NCI-H524 treated with DMSO at 0.1 percent for 48 hours (cell line): Measurements from ENCODE around the gene FOXP1.

ENCODE experiments used
- DNase-seq: peaks from one replicate; lab custom pipeline; 2025; lab: John Stamatoyannopoulos, UW

FOXP1 gene

GRCh38 chr3:71210257-71211007 lies 373.1 kb downstream of the FOXP1 start:
- DNase-seq: no peak

- DNase-seq: no peak
Observed at GRCh38 chr3:71208211-71209095, 375.1 kb downstream of the FOXP1 start.

- no peak for DNase-seq
Observed at GRCh38 chr3:71207632-71208031, 375.9 kb downstream of the FOXP1 start.

DNA sequence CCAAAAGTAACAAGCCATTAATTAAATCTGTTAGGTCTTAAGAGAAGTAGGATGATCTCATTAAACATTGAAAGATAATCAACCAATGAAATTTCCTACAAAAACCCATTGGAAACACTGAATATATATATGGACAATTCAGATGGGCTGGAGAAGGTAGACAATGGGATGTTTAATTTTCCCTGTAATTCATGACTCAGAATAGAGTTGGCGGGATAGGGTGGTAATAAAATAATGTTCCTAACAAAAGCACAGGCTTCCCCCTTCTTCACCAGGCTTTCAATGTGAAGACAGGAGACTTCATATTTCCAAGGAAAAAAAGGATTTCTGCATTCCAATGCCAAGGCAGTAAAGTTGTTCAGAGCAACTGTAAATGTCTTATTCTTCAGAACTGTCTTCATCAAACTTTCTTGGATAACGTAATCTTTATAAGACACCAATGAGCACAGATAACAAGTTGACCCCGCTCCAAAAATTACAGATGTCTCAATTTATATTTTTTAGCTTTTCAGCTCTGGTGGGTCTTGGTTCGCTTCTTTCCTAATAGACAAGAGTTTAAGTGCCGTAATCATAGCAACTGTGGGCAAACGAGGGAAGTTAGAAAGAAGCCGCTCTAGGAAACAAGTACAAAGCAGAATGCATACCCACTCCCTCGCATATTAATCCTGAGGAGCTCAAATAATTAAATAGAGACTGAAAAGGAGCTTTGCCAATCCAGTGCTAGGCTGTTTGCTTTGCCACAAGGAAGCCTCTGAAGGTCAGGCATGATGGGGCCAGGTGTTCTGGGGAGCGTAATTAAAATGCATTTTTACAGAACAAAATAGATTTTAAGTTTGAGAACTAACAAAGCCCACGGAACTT lies 377.0 kb downstream of the FOXP1 start:
- DNase-seq: no peak

DNA sequence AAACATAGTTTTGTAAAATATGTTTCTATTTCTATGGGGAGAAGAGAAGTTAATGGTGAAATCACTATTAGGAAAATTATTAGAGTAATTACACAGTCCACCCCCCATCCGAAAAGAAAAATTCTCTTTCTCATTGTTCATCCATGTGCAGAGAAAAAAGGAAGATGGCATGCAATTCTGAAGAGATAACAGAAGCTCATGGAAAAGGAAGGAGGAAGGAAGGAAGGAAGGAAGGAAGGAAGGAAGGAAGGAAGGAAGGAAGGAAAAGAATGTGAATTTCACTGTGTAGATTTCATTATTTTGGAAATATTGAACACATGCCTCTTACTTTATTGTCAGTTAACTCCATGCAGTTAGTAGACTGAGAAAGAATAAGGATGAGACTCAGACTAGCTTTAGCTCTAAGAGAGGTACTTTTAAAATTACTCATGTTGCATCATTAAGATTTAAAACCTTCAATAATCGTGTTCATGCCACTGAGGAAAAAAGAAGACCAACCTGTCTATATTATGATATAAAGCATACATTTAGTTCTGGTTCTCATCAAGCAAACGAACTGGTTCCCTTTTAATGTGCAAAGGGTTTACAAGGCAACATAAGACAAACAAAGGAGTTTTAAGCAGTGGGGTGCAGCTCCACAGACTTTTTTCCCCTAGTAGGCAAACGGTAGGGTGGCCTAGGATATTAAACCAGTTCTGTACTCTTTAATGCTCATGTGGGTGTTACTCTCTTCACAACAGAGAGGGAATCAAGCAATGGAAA lies 379.6 kb downstream of the FOXP1 start:
- DNase-seq: no peak

GRCh38 chr3:71202848-71203533 lies 380.5 kb downstream of the FOXP1 start:
- no peak for DNase-seq

- no peak for DNase-seq
Observed at GRCh38 chr3:71201939-71202338, 381.6 kb downstream of the FOXP1 start.

- DNase-seq: no peak
Observed at GRCh38 chr3:71197841-71198565, 385.5 kb downstream of the FOXP1 start.

DNA sequence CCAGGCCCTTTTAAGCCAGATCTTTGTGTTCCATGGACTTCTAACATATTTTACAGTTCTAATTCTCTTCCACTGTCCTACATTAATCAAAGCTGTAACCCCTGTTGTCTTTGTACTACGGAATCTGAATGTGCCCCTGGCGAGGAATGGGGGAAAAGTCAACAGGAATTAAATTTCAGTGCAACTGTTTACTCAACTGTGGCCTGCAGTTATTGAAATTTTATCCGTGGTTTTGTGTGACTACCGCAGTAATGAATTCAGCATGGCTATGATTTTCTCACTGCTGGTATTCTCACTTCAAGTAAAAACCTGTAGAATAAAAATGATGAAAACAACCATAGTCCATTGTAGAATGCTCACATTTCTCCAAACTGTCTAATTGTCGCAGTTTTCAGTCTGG lies 388.0 kb downstream of the FOXP1 start:
- no peak for DNase-seq

DNA sequence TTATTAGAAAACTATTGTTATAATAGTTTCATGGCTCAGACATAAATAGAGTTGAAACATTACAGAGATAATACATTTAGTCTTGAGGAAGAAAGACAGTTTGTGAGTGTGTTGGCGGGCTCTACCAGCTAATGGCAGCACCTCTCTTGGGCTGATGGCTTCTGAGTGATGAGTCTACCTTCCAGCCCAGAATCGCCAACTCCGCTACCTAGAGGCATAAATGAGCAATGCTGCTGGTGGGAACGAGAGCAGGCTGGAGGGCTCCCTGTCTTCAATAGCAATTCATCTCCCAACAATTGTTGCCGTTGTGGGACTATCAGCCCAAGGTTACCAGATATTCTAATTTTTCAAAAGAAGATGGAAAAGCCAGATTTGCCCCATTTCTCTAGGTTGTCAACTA lies 388.7 kb downstream of the FOXP1 start:
- DNase-seq: no peak

DNA sequence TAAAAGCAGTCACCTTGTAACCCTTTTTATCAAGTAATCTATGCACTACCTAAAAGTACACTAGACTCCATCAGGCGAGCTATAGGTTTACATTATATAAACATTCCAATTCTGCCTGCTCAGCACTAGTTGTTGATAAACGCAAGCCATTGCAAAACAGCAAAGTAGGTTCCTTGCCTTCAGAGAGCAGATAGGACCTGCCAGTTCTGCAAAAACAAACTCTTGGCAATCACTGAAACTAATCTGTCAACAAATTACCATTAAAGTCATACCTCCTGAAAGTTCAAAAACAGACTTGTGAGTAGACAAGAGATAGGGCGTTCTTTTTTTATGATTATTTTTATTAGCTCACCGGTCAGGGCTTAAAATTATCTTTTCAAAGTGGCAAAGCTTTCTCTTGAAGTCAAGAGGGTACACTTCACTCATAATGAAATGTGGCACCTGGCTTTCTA lies 392.5 kb downstream of the FOXP1 start:
- DNase-seq: no peak

DNA sequence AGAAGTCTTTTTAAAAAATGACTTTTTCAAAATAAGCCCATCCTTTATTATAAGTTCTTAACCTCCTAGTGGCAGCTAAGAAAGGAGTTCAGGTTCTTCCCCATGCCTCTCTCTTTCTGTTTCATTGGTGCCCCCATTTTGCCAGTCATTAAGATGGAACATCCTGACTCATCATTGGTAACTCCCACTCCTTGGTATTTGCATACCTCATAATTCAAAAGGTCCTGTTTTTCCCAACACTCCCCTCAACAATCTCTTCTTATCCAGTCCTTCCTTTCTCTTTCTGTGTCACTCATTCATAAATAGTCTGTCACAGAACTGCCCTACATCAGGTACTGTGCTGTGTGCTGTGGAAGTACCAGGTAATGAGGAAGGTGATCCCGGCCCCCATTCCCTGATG lies 394.0 kb downstream of the FOXP1 start:
- DNase-seq: no peak

DNA sequence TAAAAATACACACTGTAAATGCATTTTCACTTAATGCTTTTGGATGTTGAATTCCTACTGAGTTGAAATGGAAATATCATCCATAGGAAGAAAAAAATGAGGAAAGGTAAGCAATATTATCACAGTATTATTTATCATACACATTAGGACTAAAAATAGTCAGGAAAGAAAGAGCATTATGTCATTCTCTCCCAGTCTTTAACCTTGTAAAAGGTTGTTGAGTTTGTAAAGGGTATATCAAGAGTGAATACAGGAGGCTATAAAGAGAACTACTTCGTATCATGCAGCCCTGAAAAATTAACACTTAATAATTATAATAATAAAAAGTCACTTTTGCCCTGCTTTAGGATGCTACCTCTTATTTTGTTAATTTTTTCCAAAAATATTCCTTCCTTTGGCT lies 395.8 kb downstream of the FOXP1 start:
- DNase-seq: no peak

DNA sequence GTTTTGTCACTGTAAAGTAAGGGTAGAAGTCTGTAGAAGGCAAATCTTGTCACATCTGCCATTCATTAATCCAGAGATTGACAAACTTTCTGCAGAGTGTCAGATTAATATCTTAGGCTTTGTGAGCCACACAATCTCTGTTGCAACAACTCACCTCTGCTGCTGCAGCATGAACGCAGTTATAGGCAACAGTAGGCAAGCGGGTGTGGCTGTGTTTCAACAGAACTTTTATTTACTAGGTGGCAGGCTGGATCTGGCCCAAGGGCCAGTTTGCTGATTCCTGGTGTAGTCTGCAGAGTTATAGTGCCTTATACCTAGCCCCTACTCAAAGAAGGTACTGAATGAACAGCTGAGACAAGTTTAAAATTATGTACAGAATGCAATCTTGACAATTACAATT lies 396.7 kb downstream of the FOXP1 start:
- DNase-seq: no peak

GRCh38 chr3:71185733-71186455 lies 397.6 kb downstream of the FOXP1 start:
- DNase-seq: no peak

- DNase-seq: no peak
Observed at GRCh38 chr3:71184252-71184651, 399.3 kb downstream of the FOXP1 start.

- DNase-seq: no peak
Observed at GRCh38 chr3:71183549-71183948, 400.0 kb downstream of the FOXP1 start.

- no peak for DNase-seq
Observed at GRCh38 chr3:71180524-71180923, 403.0 kb downstream of the FOXP1 start.

DNA sequence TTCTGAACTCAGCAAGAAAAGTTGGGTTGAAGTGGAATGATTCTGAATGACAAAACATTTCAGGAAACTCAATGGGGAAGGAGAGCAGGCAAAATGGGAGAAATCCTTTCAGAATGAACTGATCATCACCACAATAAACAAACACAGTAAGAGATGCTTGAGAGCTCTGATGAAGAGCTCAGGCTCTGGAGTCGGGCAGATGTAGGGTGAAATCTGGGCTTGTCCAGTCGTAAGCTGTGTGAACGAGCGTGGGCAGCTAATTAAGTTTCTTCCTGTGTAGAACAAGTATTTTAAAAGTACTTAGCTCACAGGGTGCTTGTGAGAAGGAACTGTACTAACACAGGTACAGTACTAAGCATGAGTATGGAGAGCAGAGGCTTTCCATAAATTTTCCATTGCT lies 406.2 kb downstream of the FOXP1 start:
- no peak for DNase-seq

- no peak for DNase-seq
Observed at GRCh38 chr3:71176366-71176765, 407.2 kb downstream of the FOXP1 start.
